Measurements from ENCODE around the gene KRTAP2-1.
"Not testable (repeated sequence)": the region's sequence is repeated elsewhere in the genome, so short reads cannot be mapped to it uniquely, and the experiment has no call there.

Gene KRTAP2-1, protein sequence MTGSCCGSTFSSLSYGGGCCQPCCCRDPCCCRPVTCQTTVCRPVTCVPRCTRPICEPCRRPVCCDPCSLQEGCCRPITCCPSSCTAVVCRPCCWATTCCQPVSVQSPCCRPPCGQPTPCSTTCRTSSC

DNA sequence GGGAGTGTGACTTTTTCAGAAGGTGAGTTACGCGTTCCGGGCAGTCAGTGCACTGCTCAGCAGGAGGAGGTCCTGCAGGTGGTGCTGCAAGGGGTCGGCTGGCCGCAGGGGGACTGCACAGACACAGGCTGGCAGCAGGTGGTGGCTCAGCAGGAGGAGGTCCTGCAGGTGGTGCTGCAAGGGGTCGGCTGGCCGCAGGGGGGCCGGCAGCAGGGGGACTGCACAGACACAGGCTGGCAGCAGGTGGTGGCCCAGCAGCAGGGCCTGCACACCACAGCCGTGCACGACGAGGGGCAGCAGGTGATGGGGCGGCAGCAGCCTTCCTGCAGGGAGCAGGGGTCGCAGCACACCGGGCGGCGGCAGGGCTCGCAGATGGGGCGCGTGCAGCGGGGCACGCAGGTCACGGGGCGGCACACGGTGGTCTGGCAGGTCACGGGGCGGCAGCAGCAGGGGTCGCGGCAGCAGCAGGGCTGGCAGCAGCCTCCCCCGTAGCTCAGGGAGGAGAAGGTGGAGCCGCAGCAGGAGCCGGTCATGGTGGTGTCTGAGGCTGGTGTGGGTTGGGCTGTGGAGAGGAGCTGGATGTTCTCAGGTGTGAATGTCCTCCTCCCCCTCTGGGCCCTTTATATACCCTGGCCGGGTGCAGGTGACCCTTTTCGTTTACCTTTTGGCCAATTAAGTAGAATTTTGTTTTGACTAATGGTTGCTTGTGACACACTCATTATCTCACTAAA lies at the start of gene KRTAP2-1:
Gene KRTAP2-1, minus strand, starts transcription at position 582 of the 731 bp plus-strand sequence. Its CDS starts 49 bp downstream, at position 533.
- not testable (repeated sequence) for DNase-seq (ENCODE audit: low read depth in 2 of 2)

DNA sequence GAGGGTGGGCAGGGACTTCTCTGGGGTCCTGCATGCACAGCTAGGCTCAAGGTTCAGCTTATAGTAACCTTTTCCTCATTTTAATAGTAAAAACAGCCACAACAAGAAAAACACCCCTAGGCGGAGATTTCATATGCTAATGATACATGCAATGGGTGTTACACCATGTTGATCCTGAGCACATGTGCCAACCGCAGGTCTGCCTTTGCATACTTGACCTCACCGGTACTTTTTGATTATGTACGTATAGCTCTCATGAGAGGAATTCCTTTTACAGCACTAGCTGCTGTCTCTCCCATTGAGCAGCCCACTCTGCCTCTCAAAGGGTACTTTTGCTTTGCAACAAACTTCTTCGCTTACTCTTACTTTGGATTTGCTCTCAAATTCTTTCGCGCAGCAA lies 48.9 kb upstream of the KRTAP2-1 start:
- DNase-seq (ENCODE audit: low read depth in 2 of 2): no peak

DNA sequence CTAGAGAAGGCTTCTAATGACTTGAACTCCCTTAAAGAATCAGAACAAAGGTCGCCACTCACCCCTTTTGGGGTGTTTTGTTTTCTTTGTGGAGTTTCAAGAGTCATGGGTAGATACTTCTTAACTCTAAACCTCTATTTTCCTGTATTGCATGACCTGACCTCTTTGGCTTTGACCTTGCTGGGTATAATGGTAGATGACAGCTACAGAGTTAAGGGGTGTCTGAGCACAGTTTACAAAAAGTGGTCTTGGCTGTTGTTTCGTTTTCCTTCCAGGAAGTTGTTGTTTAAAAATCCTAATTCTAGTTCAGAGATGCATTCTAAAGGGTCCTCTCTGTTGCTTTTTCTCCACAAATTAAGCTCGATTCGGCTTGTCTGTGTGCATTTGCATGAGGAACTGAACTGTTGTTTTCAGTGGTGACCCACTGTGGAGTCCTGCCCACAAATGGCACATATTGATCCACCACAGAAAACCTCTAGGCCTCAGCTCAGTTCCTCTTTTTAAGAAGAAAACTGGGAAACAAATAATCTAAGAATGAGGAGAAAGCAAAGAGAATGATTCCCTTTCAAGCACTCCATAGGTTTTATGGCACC lies 41.7 kb upstream of the KRTAP2-1 start:
- DNase-seq (ENCODE audit: low read depth in 2 of 2): not testable (repeated sequence)

DNA sequence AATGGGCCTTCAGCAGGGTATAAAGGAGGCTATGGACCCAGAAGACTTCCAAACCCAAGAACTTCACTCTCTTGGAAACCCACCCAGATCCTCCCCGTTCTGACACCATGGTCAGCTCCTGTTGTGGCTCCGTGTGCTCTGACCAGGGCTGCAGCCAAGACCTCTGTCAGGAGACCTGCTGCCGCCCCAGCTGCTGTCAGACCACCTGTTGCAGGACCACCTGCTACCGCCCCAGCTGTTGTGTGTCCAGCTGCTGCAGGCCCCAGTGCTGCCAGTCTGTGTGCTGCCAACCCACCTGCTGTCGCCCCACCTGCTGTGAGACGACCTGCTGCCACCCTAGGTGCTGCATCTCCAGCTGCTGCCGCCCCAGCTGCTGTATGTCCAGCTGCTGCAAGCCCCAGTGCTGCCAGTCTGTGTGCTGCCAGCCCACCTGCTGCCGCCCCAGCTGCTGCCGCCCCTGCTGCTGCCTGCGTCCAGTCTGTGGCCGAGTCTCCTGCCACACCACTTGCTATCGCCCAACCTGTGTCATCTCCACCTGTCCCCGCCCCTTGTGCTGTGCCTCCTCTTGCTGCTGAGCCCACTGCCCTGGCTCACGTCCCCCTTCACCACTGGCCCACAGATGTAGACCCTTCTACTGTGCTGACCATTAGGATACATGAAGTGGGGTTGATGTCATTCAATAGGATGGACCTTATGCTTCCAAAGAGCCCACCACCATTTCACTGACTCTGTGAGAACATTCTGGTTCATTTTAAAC lies 37.2 kb upstream of the KRTAP2-1 start, which contains the start of gene KRTAP4-7:
Gene KRTAP4-7, plus strand, starts transcription at position 51 of the 757 bp plus-strand sequence. Its CDS starts 57 bp downstream, at position 108.
- not testable (repeated sequence) for DNase-seq (ENCODE audit: low read depth in 2 of 2)

DNA sequence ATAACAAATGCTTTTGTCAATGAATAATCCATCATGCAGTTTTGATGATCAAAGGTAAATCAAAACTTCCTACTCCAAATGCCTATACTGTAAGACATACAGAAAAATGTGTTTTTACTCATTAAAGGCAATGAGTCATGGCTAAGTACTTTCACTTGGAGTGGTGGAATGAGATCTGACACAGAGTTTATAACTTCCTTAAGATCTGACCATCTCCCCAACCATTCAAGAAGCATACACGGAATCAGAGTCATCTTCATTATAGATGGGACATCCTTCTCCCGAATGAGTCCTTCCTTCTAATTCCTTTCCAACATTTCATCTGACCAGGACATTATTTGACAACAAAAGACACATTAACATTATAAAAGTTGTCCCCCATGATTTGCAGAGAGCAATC lies 36.3 kb upstream of the KRTAP2-1 start:
- not testable (repeated sequence) for DNase-seq (ENCODE audit: low read depth in 2 of 2)

DNA sequence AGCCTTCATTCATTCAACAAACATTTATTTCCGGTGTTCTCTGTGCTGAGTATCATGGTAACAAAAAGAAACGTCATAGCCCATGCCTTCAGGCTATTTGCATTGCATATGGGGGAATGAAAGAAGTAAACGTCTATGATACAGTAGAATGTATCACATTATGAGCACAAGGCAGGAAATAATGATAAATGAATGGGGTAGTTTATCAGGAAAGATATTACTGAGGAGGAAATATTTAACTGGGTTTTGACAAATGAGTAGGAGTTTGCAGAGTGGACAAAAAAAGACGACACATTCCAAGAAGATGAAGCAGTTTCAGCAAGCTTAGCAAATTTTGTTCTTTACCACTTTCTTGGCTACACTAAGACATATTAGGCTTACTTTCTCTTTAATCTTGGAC lies 35.5 kb upstream of the KRTAP2-1 start:
- DNase-seq (ENCODE audit: low read depth in 2 of 2): no peak

DNA sequence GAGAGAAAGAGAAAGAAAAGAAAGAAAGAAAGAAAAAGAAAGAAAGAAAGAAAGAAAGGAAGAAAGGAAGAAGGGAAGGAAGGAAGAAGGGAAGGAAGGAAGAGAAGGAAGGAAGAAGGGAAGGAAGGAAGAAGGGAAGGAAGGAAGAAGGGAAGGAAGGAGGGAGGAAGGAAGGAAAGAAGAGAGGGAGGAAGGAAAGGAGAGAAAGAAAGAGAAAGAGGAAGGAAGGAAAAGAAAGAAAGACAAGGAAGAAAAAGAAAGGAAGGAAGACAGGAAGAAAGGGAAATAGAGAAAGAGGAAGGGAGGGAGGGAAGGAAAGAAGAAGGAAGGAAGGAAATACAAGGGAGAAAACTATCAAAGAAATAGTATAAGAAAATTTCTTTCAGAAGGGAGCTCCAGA lies 29.7 kb upstream of the KRTAP2-1 start:
- no peak for DNase-seq (ENCODE audit: low read depth in 2 of 2)

DNA sequence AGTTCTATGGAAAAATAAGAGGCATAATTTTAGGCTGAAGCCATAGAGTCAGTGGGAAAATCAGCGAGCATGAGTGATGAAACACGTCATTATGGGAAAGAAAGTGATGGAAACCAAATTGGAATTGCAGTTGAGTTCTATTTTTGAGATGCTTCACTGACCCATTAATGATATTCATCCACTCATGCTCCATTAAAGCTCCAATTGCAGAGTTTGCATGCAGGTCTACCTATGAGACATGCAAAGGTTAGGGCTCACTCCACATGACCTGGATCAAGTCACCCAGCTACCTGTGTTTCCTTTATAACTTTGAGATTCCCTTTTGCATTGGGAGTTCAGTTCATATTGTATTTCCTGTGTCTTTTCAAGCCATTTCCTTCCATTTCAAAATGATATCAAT lies 26.6 kb upstream of the KRTAP2-1 start:
- no peak for DNase-seq (ENCODE audit: low read depth in 2 of 2)

DNA sequence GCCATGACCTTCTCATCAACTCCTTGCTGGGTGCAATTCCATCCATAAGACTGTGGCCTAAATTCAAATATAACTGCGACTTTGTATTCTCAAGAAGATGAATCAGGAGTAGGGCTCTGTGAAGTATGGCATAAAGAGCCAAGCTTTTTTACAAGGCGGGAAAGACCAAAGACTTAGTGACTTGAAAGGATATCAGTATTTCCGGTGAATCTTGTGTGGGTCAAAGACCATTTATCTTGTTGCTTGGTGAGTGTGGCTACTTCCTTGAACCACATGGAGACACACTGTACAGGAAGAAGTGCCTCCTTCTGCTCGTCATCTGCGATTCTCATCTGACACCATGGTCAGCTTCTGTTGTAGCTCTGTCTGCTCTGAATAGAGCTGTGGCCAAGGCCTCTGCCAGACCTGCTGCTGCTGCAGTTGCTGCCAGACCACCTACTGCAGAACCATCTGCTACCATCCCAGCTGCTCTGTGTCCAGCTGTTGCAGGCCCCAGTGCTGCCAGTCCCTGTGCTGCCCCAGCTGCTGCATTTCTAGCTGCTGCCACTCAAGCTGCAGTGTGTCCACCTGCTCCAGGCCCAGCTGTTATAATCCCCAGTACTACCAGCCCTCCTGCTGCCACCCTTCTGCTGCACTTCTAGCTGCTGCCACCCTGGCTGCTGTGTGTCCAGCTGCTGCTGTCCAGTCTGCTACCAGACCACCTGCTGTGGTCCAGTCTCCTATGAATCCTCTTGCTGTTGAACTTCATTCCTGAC lies 24.7 kb upstream of the KRTAP2-1 start:
- DNase-seq (ENCODE audit: low read depth in 2 of 2): no peak

DNA sequence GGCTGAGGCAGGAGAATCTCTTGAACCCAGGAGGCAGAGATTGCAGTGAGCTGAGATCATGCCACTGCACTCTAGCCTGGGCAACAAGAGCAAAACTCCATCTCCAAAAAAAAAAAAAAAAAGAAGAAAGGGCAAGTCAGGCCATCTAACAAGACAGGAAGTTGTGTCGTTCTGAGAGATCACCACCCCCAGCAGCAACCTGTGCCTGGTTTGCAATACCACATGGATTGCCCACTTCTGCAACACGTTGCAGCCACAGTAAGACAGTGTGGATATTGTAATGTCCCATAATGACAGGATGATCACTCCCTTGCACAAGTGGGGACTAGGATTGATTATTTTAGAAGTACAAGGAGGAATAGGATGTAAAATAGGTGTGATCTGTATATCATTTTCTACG lies 21.9 kb upstream of the KRTAP2-1 start:
- no peak for DNase-seq (ENCODE audit: low read depth in 2 of 2)

DNA sequence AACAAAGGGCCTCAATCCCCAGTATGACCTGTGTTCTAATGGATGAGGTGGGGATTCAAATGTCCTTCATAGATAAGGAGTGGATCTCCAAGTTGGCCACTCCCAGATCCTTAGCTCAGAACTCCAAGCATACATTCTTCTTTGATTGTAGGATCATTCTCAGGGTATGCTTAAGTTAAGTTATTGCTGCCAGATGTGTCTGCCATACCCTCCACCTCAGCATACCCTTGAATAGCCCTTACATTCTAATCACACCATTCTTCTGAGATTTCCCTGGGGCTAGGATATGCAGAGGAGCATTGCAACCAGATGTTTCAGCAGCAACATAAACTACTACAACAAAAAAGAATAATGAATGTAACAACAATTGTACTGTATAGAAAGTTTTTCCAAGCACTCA lies 20.2 kb upstream of the KRTAP2-1 start:
- DNase-seq (ENCODE audit: low read depth in 2 of 2): no peak

DNA sequence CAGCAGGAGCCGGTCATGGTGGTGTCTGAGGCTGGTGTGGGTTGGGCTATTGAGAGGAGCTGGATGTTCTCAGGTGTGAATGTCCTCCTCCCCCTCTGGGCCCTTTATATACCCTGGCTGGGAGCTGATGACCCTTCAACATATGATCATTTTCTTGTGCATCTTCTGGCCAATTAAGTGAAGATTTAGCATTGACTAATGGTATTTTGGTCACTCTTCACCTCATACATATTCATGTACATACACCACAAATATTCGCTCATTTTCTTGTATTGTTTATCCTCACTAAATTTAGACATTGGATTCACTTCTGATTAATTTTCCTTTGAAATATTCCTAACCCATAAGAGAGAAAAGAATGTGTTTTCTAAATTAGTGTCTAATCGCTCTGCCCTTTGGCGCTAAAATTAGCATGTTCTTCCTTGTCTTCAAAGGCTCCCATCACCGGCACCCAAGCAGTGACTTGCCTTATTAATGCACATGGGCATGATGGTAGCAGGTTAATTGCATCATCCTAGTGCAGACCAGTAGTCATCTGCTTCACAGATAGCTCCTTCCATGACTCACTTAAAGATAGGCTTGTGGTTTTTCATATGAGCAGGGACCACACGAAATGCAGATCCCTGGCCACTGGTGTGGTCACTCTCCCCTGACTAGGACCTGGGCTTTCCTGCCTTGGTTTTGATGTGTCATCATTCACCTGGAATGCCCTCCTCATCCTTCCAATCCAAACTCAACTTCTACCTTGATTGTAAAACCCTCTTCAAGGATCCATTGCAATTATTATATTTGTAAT lies 18.9 kb upstream of the KRTAP2-1 start, which contains the start of gene KRTAP2-4:
Gene KRTAP2-4, minus strand, starts transcription at position 51 of the 796 bp plus-strand sequence. Its CDS starts 34 bp downstream, at position 17.
- no peak for DNase-seq (ENCODE audit: low read depth in 2 of 2)

DNA sequence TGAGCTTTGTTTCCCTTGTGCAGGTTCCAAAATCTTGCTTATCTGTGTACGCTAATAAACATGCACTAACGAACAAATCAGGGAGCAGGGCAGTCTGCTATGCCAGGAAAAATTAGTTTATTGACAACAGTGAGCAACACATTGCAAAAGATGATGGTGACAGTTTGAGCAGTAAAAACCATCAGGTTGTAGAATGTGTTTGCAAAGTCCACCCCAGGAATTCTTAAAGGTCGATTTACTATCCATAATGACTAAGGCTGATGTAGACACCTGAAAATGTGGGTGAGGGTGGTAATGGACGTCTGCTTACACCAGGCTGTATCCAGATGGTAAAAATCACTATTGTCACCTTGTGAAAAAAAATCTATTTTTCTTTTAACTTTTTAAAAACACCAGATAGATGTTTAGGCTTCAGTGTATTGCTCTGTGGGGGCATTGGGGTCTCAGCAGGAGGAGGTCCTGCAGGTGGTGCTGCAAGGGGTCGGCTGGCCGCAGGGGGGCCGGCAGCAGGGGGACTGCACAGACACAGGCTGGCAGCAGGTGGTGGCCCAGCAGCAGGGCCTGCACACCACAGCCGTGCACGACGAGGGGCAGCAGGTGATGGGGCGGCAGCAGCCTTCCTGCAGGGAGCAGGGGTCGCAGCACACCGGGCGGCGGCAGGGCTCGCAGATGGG lies 18.0 kb upstream of the KRTAP2-1 start:
- DNase-seq (ENCODE audit: low read depth in 2 of 2): not testable (repeated sequence)

DNA sequence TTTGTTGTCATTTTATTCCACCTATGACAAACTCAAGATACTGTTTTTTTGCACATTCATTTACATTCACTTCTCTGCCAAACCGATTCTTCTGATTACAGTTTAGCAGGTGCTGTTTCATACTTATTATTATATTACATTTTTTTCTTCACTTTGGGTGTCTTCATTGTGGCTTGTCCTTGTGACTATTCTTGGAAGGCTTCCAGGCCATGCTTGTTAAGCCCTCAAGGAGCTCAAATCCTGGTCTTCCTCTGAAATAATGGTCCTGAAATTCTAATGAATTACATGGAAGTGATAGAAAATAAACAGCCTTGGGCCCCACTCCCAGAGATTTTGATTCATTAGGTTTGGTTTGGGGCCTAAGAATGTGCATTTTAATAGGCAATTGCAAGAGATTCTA lies 17.2 kb upstream of the KRTAP2-1 start:
- no peak for DNase-seq (ENCODE audit: low read depth in 2 of 2)

DNA sequence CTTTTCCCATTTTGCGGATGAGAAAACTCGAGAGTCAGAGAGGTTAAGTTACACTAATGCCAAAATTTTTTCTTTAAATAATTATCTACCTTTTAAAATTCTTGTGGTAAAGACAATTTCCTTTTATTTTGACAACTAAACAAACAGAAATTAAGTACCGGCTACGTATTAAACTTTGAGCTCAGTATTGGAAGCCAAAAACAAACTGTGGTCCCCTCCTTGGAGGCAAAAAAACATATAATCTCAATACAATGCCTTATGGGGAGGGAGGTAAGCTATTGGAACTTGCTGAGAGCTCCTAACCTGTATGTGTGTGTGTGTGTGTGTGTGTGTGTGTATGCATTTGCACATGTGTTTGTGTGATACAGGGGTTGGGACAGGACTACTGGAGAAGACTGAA lies 16.3 kb upstream of the KRTAP2-1 start:
- no peak for DNase-seq (ENCODE audit: low read depth in 2 of 2)

DNA sequence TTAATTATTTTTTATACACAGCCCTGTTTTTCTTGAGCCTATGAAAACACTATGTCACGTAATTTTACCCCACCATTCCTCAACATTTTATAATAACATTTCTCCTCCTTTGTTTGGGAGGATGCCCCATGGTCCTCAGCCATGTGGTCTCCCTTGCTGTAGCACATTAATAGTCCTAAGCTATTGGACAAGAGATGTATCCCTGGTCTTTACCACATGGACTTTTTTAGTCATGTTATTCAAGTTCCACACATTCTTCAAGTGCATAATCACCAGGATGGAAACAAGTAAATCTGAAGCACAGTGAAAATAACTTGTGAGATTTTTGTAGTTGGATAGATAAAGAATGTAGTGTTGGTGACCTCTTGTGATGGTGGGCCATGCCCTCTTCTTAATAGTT lies 14.8 kb upstream of the KRTAP2-1 start:
- DNase-seq (ENCODE audit: low read depth in 2 of 2): no peak

DNA sequence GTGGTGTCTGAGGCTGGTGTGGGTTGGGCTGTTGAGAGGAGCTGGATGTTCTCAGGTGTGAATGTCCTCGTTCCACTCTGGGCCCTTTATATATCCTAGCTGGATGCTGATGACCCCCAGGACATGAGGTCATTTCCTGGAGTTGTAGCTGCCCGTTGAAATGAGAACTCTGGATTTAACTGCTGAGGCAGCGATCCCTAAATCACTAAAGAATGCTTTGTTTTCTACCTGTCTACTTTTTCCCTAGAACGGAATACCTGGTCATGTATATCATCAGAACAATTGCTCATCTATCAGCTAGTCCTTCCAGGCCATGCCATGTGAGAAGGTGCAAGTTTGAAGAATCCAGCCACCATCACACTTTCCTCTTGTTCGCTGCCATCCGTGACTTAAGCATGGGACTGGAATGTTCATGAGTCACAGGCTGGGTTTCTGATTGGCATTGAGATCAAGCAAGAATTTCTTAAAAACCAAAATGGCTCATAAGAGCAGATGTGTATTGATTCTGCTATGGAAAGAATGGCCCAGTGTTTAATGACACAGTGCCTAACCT lies 13.0 kb upstream of the KRTAP2-1 start, which contains the start of gene KRTAP2-3:
Gene KRTAP2-3, minus strand, starts transcription at position 63 of the 553 bp plus-strand sequence. CDS start 64 bp downstream, outside the sequence.
- DNase-seq (ENCODE audit: low read depth in 2 of 2): no peak

DNA sequence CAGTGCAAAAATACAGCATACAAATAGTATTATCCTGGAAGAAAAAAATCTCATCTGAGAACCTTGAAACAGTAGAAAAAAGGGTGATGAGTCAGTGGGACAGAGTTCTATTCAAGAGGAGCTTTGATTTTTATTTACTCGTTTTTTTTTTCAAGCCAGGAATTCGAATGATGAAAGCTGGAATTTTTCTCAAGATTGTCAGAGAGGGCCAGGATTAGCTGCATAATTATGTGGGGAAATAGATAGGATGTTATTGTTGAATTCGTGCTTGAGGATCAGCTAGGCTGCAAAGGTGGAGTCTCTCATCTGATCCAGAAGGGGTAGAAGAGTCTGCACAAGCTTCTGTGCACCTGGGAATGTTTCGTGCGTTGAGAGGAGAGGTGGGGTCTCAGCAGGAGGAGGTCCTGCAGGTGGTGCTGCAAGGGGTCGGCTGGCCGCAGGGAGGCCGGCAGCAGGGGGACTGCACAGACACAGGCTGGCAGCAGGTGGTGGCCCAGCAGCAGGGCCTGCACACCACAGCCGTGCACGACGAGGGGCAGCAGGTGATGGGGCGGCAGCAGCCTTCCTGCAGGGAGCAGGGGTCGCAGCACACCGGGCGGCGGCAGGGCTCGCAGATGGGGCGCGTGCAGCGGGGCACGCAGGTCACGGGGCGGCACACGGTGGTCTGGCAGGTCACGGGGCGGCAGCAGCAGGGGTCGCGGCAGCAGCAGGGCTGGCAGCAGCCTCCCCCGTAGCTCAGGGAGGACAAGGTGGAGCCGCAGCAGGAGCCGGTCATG lies 12.3 kb upstream of the KRTAP2-1 start:
- not testable (repeated sequence) for DNase-seq (ENCODE audit: low read depth in 2 of 2)

DNA sequence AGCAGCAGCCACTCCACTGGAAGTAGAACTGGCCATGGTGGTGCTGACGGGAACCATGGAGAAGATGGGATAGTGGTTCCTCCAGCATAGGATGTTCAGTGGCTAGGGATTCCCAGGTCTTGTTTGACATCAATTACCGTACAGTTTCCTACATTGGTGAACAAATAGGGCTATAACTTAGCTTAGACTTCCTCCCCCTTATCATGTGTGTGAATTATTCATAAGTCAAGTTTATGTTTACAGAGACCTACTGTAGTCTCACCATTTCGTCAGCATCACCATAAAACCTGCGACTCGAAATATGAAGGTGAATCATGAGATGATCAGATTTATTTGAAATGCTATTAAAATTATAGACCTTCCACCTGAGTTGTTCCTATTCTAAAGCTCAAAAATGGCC lies 11.6 kb upstream of the KRTAP2-1 start:
- DNase-seq (ENCODE audit: low read depth in 2 of 2): no peak

Measured in activated CD8-positive, alpha-beta memory T cell treated with anti-CD3 and anti-CD28 coated beads for 4 hours (primary cell).